K562 (cell line): ENCODE data around the gene AARSD1. TPM values are rescaled to one million over a fixed set of nuclear protein-coding genes. Genes with fewer than 3 reads are reported as not detected.

Experiments
- ATAC-seq: fragments of 200-7000 bp; cut with Tn5 transposase; 3 replicates; pipeline ENCODE4 v1.9.1; 2020; ENCODE audit warnings: moderate library complexity
- BruUV-seq: library from RNA; stranded (reverse); fragments of 400-500 nt; replicated peaks from 2 replicates; lab custom pipeline; 2021; lab: Mats Ljungman, UMichigan
- CTCF ChIA-PET: fragments of 300-600 bp; formaldehyde crosslinking; extraction: SDS; loops from one replicate; lab custom pipeline; 2021; ENCODE audit warnings: low intra/inter-chr PET ratio; lab: Yijun Ruan, JAX
- POLR2A ChIA-PET: fragments of 300-600, 350-650 bp; sonication (Branson Sonifier 250); formaldehyde crosslinking; extraction: SDS; loops from one replicate; lab custom pipeline; 2021; ENCODE audit warnings: antibody characterized with exemption, inconsistent platforms; lab: Yijun Ruan, JAX
- DNase-seq, 4 experiments: peaks; one replicate each; pipeline versions ENCODE4 v3.0.0 to v3.0.0-alpha.2; 2011 to 2018; ENCODE audit warnings: low spot score in 3 of 4, mixed read lengths in 3 of 4; ENCODE audit errors: extremely low read depth in 1 of 4
- FAIRE-seq: peaks from 2 replicates; lab custom pipeline; 2011; peaks lifted over from hg19 to GRCh38; lab: Jason Lieb, UNC
- H2AFZ ChIP-seq: 2 replicates; pipeline ENCODE4 v1.6.0; 2011; ENCODE audit warnings: low read depth, low read length, control low read depth, inconsistent platforms
- H3K27ac ChIP-seq: fragments of 200-600 bp; 3 replicates; pipeline ENCODE4 v1.8.0; 2011; ENCODE audit warnings: low read depth, mild to moderate bottlenecking, control low read depth, inconsistent platforms, low read length, moderate library complexity, mixed read lengths; ENCODE audit errors: extremely low read depth
- H3K27me3 ChIP-seq, 2 experiments: fragments of 300-600 bp in 1 of 2; 2 replicates in 1 of 2; 3 replicates in 1 of 2; pipeline versions ENCODE4 v1.6.0 to v1.8.0; 2011; ENCODE audit warnings: inconsistent platforms in 2 of 2, low read length in 2 of 2, mild to moderate bottlenecking in 1 of 2, mixed read lengths in 1 of 2, moderate library complexity in 1 of 2; ENCODE audit not compliant: control insufficient read depth in 2 of 2, insufficient read depth in 2 of 2
- H3K36me3 ChIP-seq: fragments of 300-600 bp; 3 replicates; pipeline ENCODE4 v1.8.0; 2011; ENCODE audit warnings: mild to moderate bottlenecking, low read length, inconsistent platforms; ENCODE audit not compliant: control insufficient read depth, insufficient read depth
- H3K4me1 ChIP-seq, 2 experiments: fragments of 200-600 bp in 1 of 2; replicated peaks in 1 of 2; 2 replicates in 1 of 2; 3 replicates in 1 of 2; pipeline versions ENCODE4 v1.5.1 to v1.8.0; 2011; ENCODE audit warnings: inconsistent platforms in 2 of 2, low read length in 2 of 2, mild to moderate bottlenecking in 1 of 2, mixed read lengths in 1 of 2, moderate library complexity in 1 of 2; ENCODE audit not compliant: control insufficient read depth in 2 of 2, insufficient read depth in 2 of 2
- H3K4me2 ChIP-seq: 2 replicates; pipeline ENCODE4 v1.6.1; 2011; ENCODE audit warnings: low read length, control low read depth, inconsistent platforms, mixed read lengths; ENCODE audit not compliant: insufficient read depth
- H3K4me3 ChIP-seq: fragments of 200-600 bp; sonication (generic), shearing (Covaris generic); 2 replicates; pipeline ENCODE4 v1.5.1; 2016; ENCODE audit warnings: control low read depth, inconsistent platforms
- H3K79me2 ChIP-seq: fragments of 200-600 bp; 3 replicates; pipeline ENCODE4 v1.8.0; 2011; ENCODE audit warnings: low read length, inconsistent platforms; ENCODE audit not compliant: control insufficient read depth, insufficient read depth
- H3K9ac ChIP-seq, 2 experiments: 2 replicates each; pipeline versions ENCODE4 v1.6.0 to v1.6.1; 2011; ENCODE audit warnings: low read depth in 2 of 2, low read length in 2 of 2, control low read depth in 1 of 2, inconsistent platforms in 1 of 2, mild to moderate bottlenecking in 1 of 2, mixed read lengths in 1 of 2; ENCODE audit not compliant: insufficient read depth in 1 of 2
- H3K9me1 ChIP-seq: one replicate; pipeline ENCODE4 v1.6.0; 2011; ENCODE audit warnings: inconsistent platforms, mild to moderate bottlenecking, low read length, moderate library complexity; ENCODE audit not compliant: control insufficient read depth, insufficient read depth
- H3K9me3 ChIP-seq: replicated peaks from 2 replicates; pipeline ENCODE4 v1.5.1; 2011; ENCODE audit warnings: low read depth, low read length, inconsistent platforms; ENCODE audit not compliant: control insufficient read depth, insufficient read depth
- H4K20me1 ChIP-seq: replicated peaks from 2 replicates; pipeline ENCODE4 v1.6.1; 2011; ENCODE audit warnings: low read length, inconsistent platforms, mixed read lengths; ENCODE audit not compliant: control insufficient read depth, insufficient read depth
- DPF2 ChIP-seq: fragments of 450-650 bp; IDR thresholded peaks from 2 replicates; pipeline ENCODE4 v1.6.1; 2016
- ESRRA ChIP-seq: fragments of 450-650 bp; IDR thresholded peaks from 2 replicates; pipeline ENCODE4 v1.6.1; 2014; ENCODE audit warnings: low read depth, mild to moderate bottlenecking, moderate library complexity, borderline replicate concordance
- FOXJ2 ChIP-seq: fragments of 200-800 bp; sonication (Bioruptor generic); IDR thresholded peaks from 2 replicates; pipeline ENCODE4 v1.6.1; 2016; ENCODE audit warnings: missing genetic modification characterization, missing compliant biosample characterization
- HLTF ChIP-seq: fragments of 450-650 bp; IDR thresholded peaks from 2 replicates; pipeline ENCODE4 v1.6.1; 2016
- JUND ChIP-seq, 2 experiments: IDR thresholded peaks; 2 replicates in 1 of 2; 3 replicates in 1 of 2; pipeline ENCODE4 v1.6.1; 2011; ENCODE audit warnings: borderline replicate concordance in 2 of 2, low read depth in 2 of 2, low read length in 2 of 2, improper control_type of control experiment in 1 of 2, missing biosample characterization in 1 of 2, missing genetic modification characterization in 1 of 2, missing genetic modification reagents in 1 of 2
- KDM2B ChIP-seq: fragments of 250-450 bp; sonication (Bioruptor Pico); IDR thresholded peaks from 2 replicates; pipeline ENCODE4 v1.8.0; 2021; ENCODE audit warnings: mild to moderate bottlenecking, moderate library complexity
- MEF2D ChIP-seq: conservative IDR thresholded peaks from 2 replicates; pipeline ENCODE4 v1.6.1; 2016; ENCODE audit warnings: low read depth, missing genetic modification characterization, missing compliant biosample characterization
- NFIC ChIP-seq: fragments of 450-650 bp; IDR thresholded peaks from 2 replicates; pipeline ENCODE4 v1.6.1; 2017; ENCODE audit warnings: mild to moderate bottlenecking, inconsistent platforms
- NFIX ChIP-seq: fragments of 250-450 bp; sonication (Bioruptor Pico); IDR thresholded peaks from 2 replicates; pipeline ENCODE4 v1.4.0; 2020; ENCODE audit warnings: low read depth, mild to moderate bottlenecking, moderate library complexity
- NR2C1 ChIP-seq, 2 experiments: fragments of 450-650 bp; IDR thresholded peaks; 2 replicates each; pipeline ENCODE4 v1.6.1; 2017; ENCODE audit warnings: mild to moderate bottlenecking in 2 of 2, antibody characterized with exemption in 1 of 2, inconsistent platforms in 1 of 2, missing compliant biosample characterization in 1 of 2, missing genetic modification characterization in 1 of 2
- PKNOX1 ChIP-seq: fragments of 450-650 bp; IDR thresholded peaks from 2 replicates; pipeline ENCODE4 v1.6.1; 2016
- RCOR1 ChIP-seq, 2 experiments: IDR thresholded peaks; 2 replicates each; pipeline ENCODE4 v1.6.1; 2012; ENCODE audit warnings: low read depth in 2 of 2, low read length in 2 of 2, borderline replicate concordance in 1 of 2, improper control_type of control experiment in 1 of 2
- RFX1 ChIP-seq: fragments of 450-650 bp; IDR thresholded peaks from 2 replicates; pipeline ENCODE4 v1.6.1; 2016; ENCODE audit warnings: mild to moderate bottlenecking, moderate library complexity
- SOX6 ChIP-seq: fragments of 450-650 bp; IDR thresholded peaks from 2 replicates; pipeline ENCODE4 v1.6.1; 2014; ENCODE audit warnings: mild to moderate bottlenecking
- SPI1 ChIP-seq: IDR thresholded peaks from 2 replicates; pipeline ENCODE4 v1.6.1; 2011; ENCODE audit warnings: low read depth, low read length, control low read depth, borderline replicate concordance
- TFAP4 ChIP-seq: sonication (generic); formaldehyde crosslinking; IDR thresholded peaks from 2 replicates; pipeline ENCODE4 v1.8.0; 2022; ENCODE audit warnings: missing genetic modification reagents, mild to moderate bottlenecking, moderate library complexity, borderline replicate concordance
- THRB ChIP-seq: fragments of 450-650 bp; formaldehyde crosslinking; conservative IDR thresholded peaks from 2 replicates; pipeline ENCODE4 v1.4.0; 2022; ENCODE audit warnings: mild to moderate bottlenecking, missing genetic modification characterization
- ZNF24 ChIP-seq: fragments of 450-650 bp; IDR thresholded peaks from 2 replicates; pipeline ENCODE4 v1.6.1; 2016
- ZNF311 ChIP-seq: fragments of 250-450 bp; sonication (Bioruptor Pico); IDR thresholded peaks from 2 replicates; pipeline ENCODE4 v1.4.0; 2020; ENCODE audit warnings: mild to moderate bottlenecking, moderate library complexity
- WGBS: fragments of 100-300 bp; shearing (Covaris generic); methylation state at CpG from one replicate; pipeline ENCODE4 v1.1.6; 2016; ENCODE audit warnings: low coverage, mixed read lengths; ENCODE audit not compliant: insufficient coverage; ENCODE audit errors: missing lambda C conversion rate; 5-methylcytosine and 5-hydroxymethylcytosine counted together
- in situ Hi-C: fragments of 300-500 bp; cut with MboI; formaldehyde crosslinking; loops from 4 replicates; pipeline ENCODE4 v1.15.0; 2018; ENCODE audit warnings: inconsistent platforms, mixed read lengths
- intact Hi-C: fragments of 100-400 bp; cut with micrococcal nuclease; formaldehyde crosslinking; loops from 2 replicates; pipeline ENCODE4 v1.14.2; 2022
- polyA plus RNA-seq, 8 experiments: library from polyadenylated mRNA; depleted of rRNA in 4 of 8; stranded (reverse) in 5 of 8; unstranded in 3 of 8; fragments of >200 nt; fragmentation: Nextera tagmentation in 2 of 8; fragmentation: Illumina TruSeq in 1 of 8; extraction: Ambion mirVana in 2 of 8; extraction: Trizol in 1 of 8; gene quantifications; 2 replicates each; pipeline versions ENCODE4 v1.2.1 to v1.2.3, GENCODE V29; 2011 to 2014; ENCODE audit warnings: inconsistent platforms in 1 of 8, missing spikeins in 1 of 8
- total RNA-seq, 7 experiments: library from RNA; depleted of rRNA in 6 of 7; stranded (reverse); fragments of >200 nt in 6 of 7; fragmentation: Illumina TruSeq in 2 of 7; extraction: Trizol in 2 of 7; gene quantifications; 2 replicates each; pipeline versions ENCODE4 v1.2.1 to v1.2.3, GENCODE V29; 2011 to 2021; ENCODE audit warnings: low replicate concordance in 1 of 7

The AARSD1 gene
- total and polyA plus RNA-seq, 9 of the 15 experiments (the other 6 are each of a cell fraction or from before 2014, with no cell fraction given): 51.7 to 98.5 (median 68.6) TPM

- Histone ChIP-seq H2AFZ (peak overlapping the region; percentile 33; the same call in 1 of the 2 replicates), H3K4me1 (peaks cover 22 to 31% of the 10 kb centered on the region in 2 experiments), H3K9me3 (no peaks in the 10 kb centered on the region; the same call in 1 of the 2 replicates), H3K9ac (peak overlapping the region; percentile 10 to 62; a peak in 1 of 4 replicates), H3K79me2 (no peaks in the 10 kb centered on the region; the same call in 2 of the 3 replicates), H4K20me1 (no peaks in the 10 kb centered on the region; the same call in 1 of the 2 replicates), H3K9me1 (no peaks in the 10 kb centered on the region), H3K4me3 (no peak overlapping the region), H3K27ac (0 out of 3 replicates have a peak overlapping the region, but pooled peaks have one; percentile 2), H3K4me2 (peak overlapping the region; percentile 45; the same call in 1 of the 2 replicates), H3K27me3 (no peaks in the 10 kb centered on the region), H3K36me3 (peaks cover 28% of the 10 kb centered on the region; the same call in 1 of the 3 replicates)
- 38% methylated on average over 5 of the region's 5 CpGs for WGBS
- no TSS peak for BruUV-seq
- POLR2A ChIA-PET: interaction anchor here (0.6 to 4.0 kb wide), 8 partner anchors 8 to 122 kb away, joined by 3 to 31 read pairs (median 6); partner anchors contain the start of genes RPL27 and VAT1
- DNase-seq: peak in 3 of 4 experiments; percentile 38 to 58 (median 41)
- intact Hi-C loops (no loop called here), in situ Hi-C loops (loop anchor here (10.0 kb wide), 1 partner anchor 304 kb away; no protein-coding TSS in a partner anchor)
- no peak for ATAC-seq
- peak; percentile 77 for FAIRE-seq
- CTCF ChIA-PET: no interaction called here
- TF ChIP-seq SPI1 (peak; percentile 26; the same call in 1 of the 2 replicates), RCOR1 (IDR thresholded peaks at IDR 0.05; ENCODE audit: borderline replicate concordance in 1 of 2, low read depth in 2 of 2, low read length in 2 of 2) (peak in 1 of 2 experiments; percentile 16; a peak in 1 of 4 replicates), HLTF (no peak), THRB (CRISPR knock-in tag) (no peak), KDM2B (CRISPR knock-in tag) (no peak), PKNOX1 (peak; percentile 40; the same call in 1 of the 2 replicates), NFIX (CRISPR knock-in tag) (0 out of 2 replicates have a peak, but pooled peaks have one; percentile 2), JUND (IDR thresholded peaks at IDR 0.05; ENCODE audit: borderline replicate concordance, low read depth, low read length) (peak; percentile 17; the same call in 1 of the 2 replicates), JUND (tag; IDR thresholded peaks at IDR 0.05; ENCODE audit: borderline replicate concordance, low read depth, low read length) (peak; percentile 36; the same call in 1 of the 3 replicates), ZNF24 (peak; percentile 99), NR2C1 (IDR thresholded peaks at IDR 0.05) (no peak), NR2C1 (tag; IDR thresholded peaks at IDR 0.05) (0 out of 2 replicates have a peak, but pooled peaks have one; percentile 48), FOXJ2 (no peak), DPF2 (peak; percentile 23; the same call in 1 of the 2 replicates), ZNF311 (no peak), MEF2D (tag) (0 out of 2 replicates have a peak, but pooled peaks have one; percentile 56), RFX1 (no peak), NFIC (peak; percentile 50), ESRRA (peak; percentile 64; the same call in 1 of the 2 replicates), TFAP4 (no peak), SOX6 (peak; percentile 55; the same call in 1 of the 2 replicates)
These were observed 46.5 kb upstream of the AARSD1 start for GRCh38 chr17:43010667-43011308.
